ENCODE data around the gene ZNF155.

Gene ZNF155

GRCh38 chr19:44026622-44027021, 42.6 kb downstream of the ZNF155 start:
- Histone ChIP-seq H3K9me3 (ENCODE audit: insufficient read depth, low read length, severe bottlenecking) (peaks cover 13% of the 10 kb centered on the region), H3K4me3 (ENCODE audit: low read depth in 1 of 2, low read length in 2 of 2) (0 out of 4 replicates have a peak overlapping the region, but pooled peaks of 1 of the 2 experiments have one; percentile 12), H3K27me3 (ENCODE audit: insufficient read depth, low read length, poor library complexity) (no peaks in the 10 kb centered on the region), H2AFZ (ENCODE audit: low read depth, low read length) (no peak overlapping the region), H4K20me1 (ENCODE audit: insufficient read depth, low read length) (no peaks in the 10 kb centered on the region), H3K79me2 (ENCODE audit: insufficient read depth, low read length) (peaks cover 19% of the 10 kb centered on the region), H3K4me2 (ENCODE audit: insufficient read depth, low read length) (peak overlapping the region; percentile 24; the same call in 1 of the 2 replicates), H3K4me1 (ENCODE audit: insufficient read depth, low read length) (peaks cover 23% of the 10 kb centered on the region), H3K9ac (ENCODE audit: low read depth, low read length) (no peak overlapping the region), H3K27ac (ENCODE audit: low read length) (no peak overlapping the region), H3K36me3 (ENCODE audit: insufficient read depth, low read length) (peaks cover 51% of the 10 kb centered on the region)
- no peak for DNase-seq
- ATAC-seq (ENCODE audit: insufficient read depth, low read depth) = no peak
- TF ChIP-seq EZH2 (IDR thresholded peaks at IDR 0.05; ENCODE audit: borderline replicate concordance, low read depth, low read length, severe bottlenecking) = no peak
- TF ChIP-seq, protein P1, sequence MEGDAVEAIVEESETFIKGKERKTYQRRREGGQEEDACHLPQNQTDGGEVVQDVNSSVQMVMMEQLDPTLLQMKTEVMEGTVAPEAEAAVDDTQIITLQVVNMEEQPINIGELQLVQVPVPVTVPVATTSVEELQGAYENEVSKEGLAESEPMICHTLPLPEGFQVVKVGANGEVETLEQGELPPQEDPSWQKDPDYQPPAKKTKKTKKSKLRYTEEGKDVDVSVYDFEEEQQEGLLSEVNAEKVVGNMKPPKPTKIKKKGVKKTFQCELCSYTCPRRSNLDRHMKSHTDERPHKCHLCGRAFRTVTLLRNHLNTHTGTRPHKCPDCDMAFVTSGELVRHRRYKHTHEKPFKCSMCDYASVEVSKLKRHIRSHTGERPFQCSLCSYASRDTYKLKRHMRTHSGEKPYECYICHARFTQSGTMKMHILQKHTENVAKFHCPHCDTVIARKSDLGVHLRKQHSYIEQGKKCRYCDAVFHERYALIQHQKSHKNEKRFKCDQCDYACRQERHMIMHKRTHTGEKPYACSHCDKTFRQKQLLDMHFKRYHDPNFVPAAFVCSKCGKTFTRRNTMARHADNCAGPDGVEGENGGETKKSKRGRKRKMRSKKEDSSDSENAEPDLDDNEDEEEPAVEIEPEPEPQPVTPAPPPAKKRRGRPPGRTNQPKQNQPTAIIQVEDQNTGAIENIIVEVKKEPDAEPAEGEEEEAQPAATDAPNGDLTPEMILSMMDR (IDR thresholded peaks at IDR 0.05; ENCODE audit: borderline replicate concordance, extremely low read depth, low read length, poor library complexity, severe bottlenecking) = no peak

DNA sequence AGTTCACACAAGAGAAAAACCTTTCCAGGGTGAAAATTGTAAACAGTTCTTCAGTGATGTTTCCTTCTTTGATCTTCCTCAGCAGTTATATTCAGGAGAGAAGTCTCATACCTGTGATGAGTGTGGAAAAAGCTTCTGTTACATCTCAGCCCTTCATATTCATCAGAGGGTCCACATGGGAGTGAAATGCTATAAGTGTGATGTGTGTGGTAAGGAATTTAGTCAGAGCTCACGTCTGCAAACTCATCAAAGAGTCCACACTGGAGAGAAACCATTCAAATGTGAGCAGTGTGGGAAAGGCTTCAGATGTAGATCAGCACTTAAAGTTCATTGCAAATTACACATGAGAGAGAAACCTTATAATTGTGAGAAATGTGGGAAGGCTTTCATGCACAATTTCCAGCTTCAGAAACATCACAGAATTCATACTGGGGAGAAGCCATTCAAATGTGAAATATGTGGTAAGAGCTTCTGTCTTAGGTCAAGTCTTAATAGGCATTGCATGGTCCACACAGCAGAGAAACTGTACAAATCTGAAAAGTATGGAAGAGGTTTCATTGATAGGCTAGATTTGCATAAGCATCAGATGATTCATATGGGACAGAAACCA, 48.1 kb downstream of the ZNF155 start:
- Histone ChIP-seq H3K9me3 (ENCODE audit: insufficient read depth, low read length, severe bottlenecking) (peaks cover 28% of the 10 kb centered on the region), H3K27ac (ENCODE audit: low read length) (no peak overlapping the region), H3K4me3 (ENCODE audit: low read depth in 1 of 2, low read length in 2 of 2) (no peak overlapping the region), H3K27me3 (ENCODE audit: insufficient read depth, low read length, poor library complexity) (no peaks in the 10 kb centered on the region), H3K36me3 (ENCODE audit: insufficient read depth, low read length) (peaks cover 55% of the 10 kb centered on the region), H3K4me2 (ENCODE audit: insufficient read depth, low read length) (no peak overlapping the region), H3K9ac (ENCODE audit: low read depth, low read length) (no peak overlapping the region), H2AFZ (ENCODE audit: low read depth, low read length) (no peak overlapping the region), H4K20me1 (ENCODE audit: insufficient read depth, low read length) (no peaks in the 10 kb centered on the region), H3K4me1 (ENCODE audit: insufficient read depth, low read length) (no peaks in the 10 kb centered on the region), H3K79me2 (ENCODE audit: insufficient read depth, low read length) (no peaks in the 10 kb centered on the region; the same call in none of the 2 replicates)
- TF ChIP-seq, protein P1 (IDR thresholded peaks at IDR 0.05; ENCODE audit: borderline replicate concordance, extremely low read depth, low read length, poor library complexity, severe bottlenecking) = no peak
- no peak for TF ChIP-seq EZH2 (IDR thresholded peaks at IDR 0.05; ENCODE audit: borderline replicate concordance, low read depth, low read length, severe bottlenecking)
- ATAC-seq (ENCODE audit: insufficient read depth, low read depth) = no peak
- no peak for DNase-seq

GRCh38 chr19:44042147-44042546, 58.2 kb downstream of the ZNF155 start:
- H3K27me3 ChIP-seq (ENCODE audit: insufficient read depth, low read length, poor library complexity) = no peaks in the 10 kb centered on the region
- H3K36me3 ChIP-seq (ENCODE audit: insufficient read depth, low read length) = no peaks in the 10 kb centered on the region
- H3K9me3 ChIP-seq (ENCODE audit: insufficient read depth, low read length, severe bottlenecking) = no peaks in the 10 kb centered on the region
- DNase-seq (no peak), ATAC-seq (ENCODE audit: insufficient read depth, low read depth) (no peak)
- H3K27ac ChIP-seq (ENCODE audit: low read length) = no peak overlapping the region
- H3K79me2 ChIP-seq (ENCODE audit: insufficient read depth, low read length) = no peaks in the 10 kb centered on the region
- H3K4me2 ChIP-seq (ENCODE audit: insufficient read depth, low read length) = no peak overlapping the region
- H3K4me3 ChIP-seq (ENCODE audit: low read depth in 1 of 2, low read length in 2 of 2) = no peak overlapping the region
- no peaks in the 10 kb centered on the region for H4K20me1 ChIP-seq (ENCODE audit: insufficient read depth, low read length)
- no peaks in the 10 kb centered on the region for H3K4me1 ChIP-seq (ENCODE audit: insufficient read depth, low read length)
- no peak for TF ChIP-seq EZH2 (IDR thresholded peaks at IDR 0.05; ENCODE audit: borderline replicate concordance, low read depth, low read length, severe bottlenecking)
- TF ChIP-seq, protein P1 (IDR thresholded peaks at IDR 0.05; ENCODE audit: borderline replicate concordance, extremely low read depth, low read length, poor library complexity, severe bottlenecking) = no peak
- no peak overlapping the region for H2AFZ ChIP-seq (ENCODE audit: low read depth, low read length)
- no peak overlapping the region for H3K9ac ChIP-seq (ENCODE audit: low read depth, low read length)

All from DND-41 (cell line).